ENCODE results near the gene ALDH9A1. TPM values are rescaled to one million over a fixed set of nuclear protein-coding genes. Genes with fewer than 3 reads are reported as not detected.
A peak's percentile ranks its signal among the peaks of the same experiment; 100 is the strongest.
"Not testable (repeated sequence)": the region's sequence is repeated elsewhere in the genome, so short reads cannot be mapped to it uniquely, and the experiment has no call there.

ALDH9A1 gene
- 10 to 100 TPM; 59.2 to 76.3 TPM for total RNA-seq
- 10 to 100 TPM; 32.8 to 43.0 TPM for polyA plus RNA-seq
- long read RNA-seq, donor 1, transcript ALDH9A1-201 (11 exons, 2,696 nt) = minor isoform, 39 of 82 reads
- long read RNA-seq, donor 1, transcript ALDH9A1-203 (2 exons, 559 nt) = major isoform, 42 of 82 reads
- long read RNA-seq, donor 1, partial matches to known transcripts = 0 of 82 reads
- long read RNA-seq, donor 1, other reads (novel, unspliced or antisense) = 0 of 82 reads
- long read RNA-seq, donor 2, transcript ALDH9A1-203 (2 exons, 559 nt) = major isoform, 27 of 35 reads
- long read RNA-seq, donor 2, transcript ALDH9A1-201 (11 exons, 2,696 nt) = minor isoform, 8 of 35 reads
- long read RNA-seq, donor 2, partial matches to known transcripts = 0 of 35 reads
- long read RNA-seq, donor 2, other reads (novel, unspliced or antisense) = 0 of 35 reads
- long read RNA-seq, donor 3, transcript ALDH9A1-203 (2 exons, 559 nt) = major isoform, 35 of 60 reads
- long read RNA-seq, donor 3, transcript ALDH9A1-201 (11 exons, 2,696 nt) = minor isoform, 25 of 60 reads
- long read RNA-seq, donor 3, partial matches to known transcripts = 0 of 60 reads
- long read RNA-seq, donor 3, other reads (novel, unspliced or antisense) = 0 of 60 reads
- long read RNA-seq, donor 4, transcript ALDH9A1-203 (2 exons, 559 nt) = major isoform, 14 of 22 reads
- long read RNA-seq, donor 4, transcript ALDH9A1-201 (11 exons, 2,696 nt) = minor isoform, 8 of 22 reads
- long read RNA-seq, donor 4, partial matches to known transcripts = 0 of 22 reads
- long read RNA-seq, donor 4, other reads (novel, unspliced or antisense) = 0 of 22 reads
- long read RNA-seq, donor 5, transcript ALDH9A1-203 (2 exons, 559 nt) = major isoform, 44 of 88 reads
- long read RNA-seq, donor 5, transcript ALDH9A1-201 (11 exons, 2,696 nt) = minor isoform, 43 of 88 reads
- long read RNA-seq, donor 5, partial matches to known transcripts = 0 of 88 reads
- long read RNA-seq, donor 5, other reads (novel, unspliced or antisense) = 0 of 88 reads

DNA sequence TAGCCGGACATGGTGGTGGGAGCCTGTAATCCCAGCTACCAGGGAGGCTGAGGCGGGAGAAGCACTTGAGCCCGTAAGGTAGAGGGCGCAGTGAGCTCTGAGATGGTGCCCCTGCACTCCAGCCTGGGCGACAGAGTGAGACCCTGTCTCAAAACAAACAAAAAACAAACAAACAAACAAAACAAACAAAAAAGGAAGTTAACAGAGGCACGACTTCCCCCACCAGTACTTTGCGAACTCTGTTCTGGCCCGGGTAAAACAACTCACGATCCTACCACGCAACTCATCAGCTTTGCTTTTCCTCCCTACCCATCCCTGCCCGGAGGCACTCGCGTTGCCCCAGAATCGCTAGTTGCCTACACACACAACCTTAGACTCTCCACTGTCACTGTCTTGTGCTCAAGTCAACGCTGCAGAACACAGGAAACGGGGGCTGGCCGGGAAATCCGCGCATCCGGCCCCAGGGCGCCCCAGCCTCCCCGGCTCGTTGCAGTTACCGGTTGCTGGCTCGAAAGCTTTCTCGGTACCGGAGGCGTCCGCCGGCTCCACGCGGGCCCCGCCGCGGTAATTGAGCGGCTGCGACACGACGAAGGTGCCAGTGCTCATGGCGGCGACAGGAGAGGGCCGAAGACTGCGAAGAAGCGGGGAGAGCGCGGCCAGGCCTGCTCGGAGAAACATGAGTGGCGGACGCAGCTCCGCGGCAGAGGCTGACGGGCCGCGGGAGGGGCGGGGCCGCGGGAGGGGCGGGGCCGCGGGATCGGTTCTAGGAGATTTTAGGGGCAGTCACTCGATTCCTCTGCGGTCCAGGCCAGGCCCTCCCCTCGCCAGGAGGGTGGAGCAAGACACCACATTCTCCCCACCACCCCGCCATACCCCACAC, at the start of gene ALDH9A1:
Gene ALDH9A1 (minus strand): TSS at position 682 of the 880 bp plus-strand sequence. CDS start 4 bp downstream, at position 678.
- no peak for TF ChIP-seq CTCF (IDR thresholded peaks at IDR 0.05; ENCODE audit: control extremely low read depth, extremely low read depth)
- Histone ChIP-seq H3K36me3 (ENCODE audit: control insufficient read depth in 4 of 4, insufficient read depth in 4 of 4, low read length in 4 of 4) (peaks cover 0 to 4% (median 0%) of the 10 kb centered on the region in 4 donors), H3K9ac (ENCODE audit: insufficient read depth in 1 of 2, low read length in 2 of 2) (peak within 1 kb of the TSS; percentile 71 to 97), H3K27me3 (ENCODE audit: control insufficient read depth in 3 of 3, insufficient read depth in 3 of 3, low read length in 2 of 3) (no peaks in the 10 kb centered on the region), H3K9me3 (ENCODE audit: control insufficient read depth in 4 of 4, insufficient read depth in 3 of 4, low read length in 3 of 4) (no peaks in the 10 kb centered on the region), H3K4me1 (ENCODE audit: control insufficient read depth in 5 of 5, insufficient read depth in 5 of 5, low read length in 5 of 5) (peaks cover 0 to 29% (median 5%) of the 10 kb centered on the region in 5 donors), H3K4me3 (peak within 1 kb of the TSS; percentile 92), H3K27ac (ENCODE audit: low read depth in 1 of 2, low read length in 1 of 2) (peak within 1 kb of the TSS; percentile 96 to 99)
- 0 to 1% methylated on average over 53 to 65 of the region's 65 CpGs for WGBS, 2 donors
- ATAC-seq (ENCODE audit: insufficient read depth, low FRiP score) = peak; percentile 95
- peak; percentile 92 to 95 (median 94) for DNase-seq

DNA sequence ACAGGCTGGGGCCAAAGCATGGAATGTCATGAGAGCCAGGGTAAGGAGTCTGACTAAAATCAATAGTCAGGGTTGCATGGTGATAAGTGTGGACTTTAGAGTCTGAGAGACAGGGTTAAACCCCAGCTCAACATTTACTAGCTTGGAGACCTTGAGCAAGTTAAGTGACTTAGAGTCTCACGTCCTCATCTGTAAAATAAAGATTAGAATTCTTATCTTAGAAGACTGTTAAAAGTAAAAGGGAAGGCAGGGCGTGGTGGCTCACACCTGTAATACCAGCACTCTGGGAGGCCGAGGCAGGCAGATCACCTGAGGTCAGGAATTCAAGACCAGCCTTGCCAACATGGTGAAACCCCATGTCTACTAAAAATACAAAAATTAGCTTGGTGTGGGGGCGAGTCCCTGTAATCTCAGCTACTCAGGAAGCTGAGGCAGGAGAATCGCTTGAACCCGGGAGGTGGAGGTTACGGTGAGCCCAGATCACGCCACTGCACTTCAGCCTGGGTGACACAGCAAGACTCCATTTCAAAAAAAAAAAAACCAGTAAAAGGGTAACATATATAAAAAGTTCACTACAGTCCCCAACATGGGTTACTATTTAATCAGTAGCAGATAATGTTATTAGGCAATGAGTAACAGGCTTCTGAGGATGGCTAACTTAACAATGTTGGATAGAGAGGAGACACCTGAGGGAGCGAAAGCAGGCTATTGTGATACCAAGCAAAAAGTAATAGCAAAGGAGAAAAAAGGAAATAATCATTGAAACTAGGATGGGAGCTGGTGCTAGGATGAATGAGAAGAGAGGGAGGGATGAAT, 49.5 kb upstream of the ALDH9A1 start:
- H3K4me3 ChIP-seq = no peak overlapping the region

DNA sequence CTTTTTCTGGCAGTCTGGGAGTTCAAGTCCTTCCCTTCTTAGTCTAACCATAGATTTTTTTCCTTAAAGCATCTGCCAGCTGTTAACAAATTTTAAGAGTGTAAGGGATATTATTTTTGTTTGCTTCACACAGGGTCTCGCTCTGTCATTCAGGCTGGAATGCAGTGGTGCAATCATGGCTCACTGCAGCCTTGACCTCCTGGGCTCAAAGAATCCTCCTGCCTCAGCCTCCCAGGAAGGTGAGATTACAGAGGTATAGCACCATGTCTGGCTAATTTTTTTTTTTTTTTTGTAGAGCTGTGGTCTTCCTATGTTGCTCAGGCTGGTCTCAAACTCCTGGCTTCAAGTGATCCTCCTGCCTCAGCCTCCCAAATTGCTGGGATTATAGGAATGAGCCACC, 46.6 kb upstream of the ALDH9A1 start:
- not testable (repeated sequence) for H3K27ac ChIP-seq (ENCODE audit: low read depth in 1 of 2, low read length in 1 of 2); H3K9ac ChIP-seq (ENCODE audit: insufficient read depth in 1 of 2, low read length in 2 of 2); H3K9me3 ChIP-seq (ENCODE audit: control insufficient read depth in 4 of 4, insufficient read depth in 3 of 4, low read length in 3 of 4); H3K4me1 ChIP-seq (ENCODE audit: control insufficient read depth in 5 of 5, insufficient read depth in 5 of 5, low read length in 5 of 5); DNase-seq; H3K27me3 ChIP-seq (ENCODE audit: control insufficient read depth in 3 of 3, insufficient read depth in 3 of 3, low read length in 2 of 3); H3K4me3 ChIP-seq; ATAC-seq (ENCODE audit: insufficient read depth, low FRiP score)
- H3K36me3 ChIP-seq (ENCODE audit: control insufficient read depth in 4 of 4, insufficient read depth in 4 of 4, low read length in 4 of 4) = peaks cover 14 to 36% (median 21%) of the 10 kb centered on the region in 4 donors
- WGBS, 2 donors = 99 to 100% methylated on average over 1 of the region's 1 CpG

More for the DNA sequence above, 49.5 kb upstream of the ALDH9A1 start:
- H3K36me3 ChIP-seq (ENCODE audit: control insufficient read depth in 4 of 4, insufficient read depth in 4 of 4, low read length in 4 of 4) = peaks cover under 1 to 16% (median 9%) of the 10 kb centered on the region in 4 donors
- no peaks in the 10 kb centered on the region for H3K9me3 ChIP-seq (ENCODE audit: control insufficient read depth in 4 of 4, insufficient read depth in 3 of 4, low read length in 3 of 4)
- H3K27ac ChIP-seq (ENCODE audit: low read depth in 1 of 2, low read length in 1 of 2) = no peak overlapping the region
- ATAC-seq (ENCODE audit: insufficient read depth, low FRiP score) (no peak), DNase-seq (no peak)
- WGBS, 2 donors = 94 to 96% methylated on average over 9 of the region's 9 CpGs
- no peaks in the 10 kb centered on the region for H3K4me1 ChIP-seq (ENCODE audit: control insufficient read depth in 5 of 5, insufficient read depth in 5 of 5, low read length in 5 of 5)
- no peaks in the 10 kb centered on the region for H3K27me3 ChIP-seq (ENCODE audit: control insufficient read depth in 3 of 3, insufficient read depth in 3 of 3, low read length in 2 of 3)
- no peak for TF ChIP-seq CTCF (IDR thresholded peaks at IDR 0.05; ENCODE audit: control extremely low read depth, extremely low read depth)
- no peak overlapping the region for H3K9ac ChIP-seq (ENCODE audit: insufficient read depth in 1 of 2, low read length in 2 of 2)

Data from lung (tissue), 16 donors.